SK-N-SH (cell line): ENCODE results near the gene TCEA2. TPM values are rescaled to one million over a fixed set of nuclear protein-coding genes. Genes with fewer than 3 reads are reported as not detected.
A peak's percentile ranks its signal among the peaks of the same experiment; 100 is the strongest.

Source experiments
- CTCF ChIA-PET: fragments of 300-600, 350-600 bp; formaldehyde crosslinking; extraction: SDS; loops from one replicate; lab custom pipeline; 2021; lab: Yijun Ruan, JAX
- POLR2A ChIA-PET: fragments of 350-600 bp; sonication (Branson Sonifier 250); formaldehyde crosslinking; extraction: SDS; loops from one replicate; lab custom pipeline; 2020; ENCODE audit warnings: antibody characterized with exemption, inconsistent platforms; lab: Yijun Ruan, JAX
- DNase-seq: peaks from one replicate; pipeline ENCODE4 v3.0.0; 2012
- H2AFZ ChIP-seq: fragments of 200-600 bp; sonication (generic); 2 replicates; pipeline ENCODE4 v1.8.1; 2016; ENCODE audit warnings: antibody characterized with exemption, mild to moderate bottlenecking, low read depth
- H3F3A ChIP-seq: fragments of 200-600 bp; sonication (generic); replicated peaks from 2 replicates; pipeline ENCODE3; 2016; ENCODE audit warnings: antibody characterized with exemption, mild to moderate bottlenecking; ENCODE audit not compliant: insufficient read depth
- H3K27ac ChIP-seq, 2 experiments: fragments of 200-500 bp in 1 of 2; fragments of 200-600 bp in 1 of 2; sonication (Bioruptor generic) in 1 of 2; sonication (generic), shearing (Covaris generic) in 1 of 2; 2 replicates each; pipeline versions ENCODE4 v1.5.1 to v1.6.1; 2014 to 2016; ENCODE audit warnings: low read depth in 2 of 2, inconsistent platforms in 1 of 2, low read length in 1 of 2, mild to moderate bottlenecking in 1 of 2, mixed read lengths in 1 of 2
- H3K27me3 ChIP-seq: fragments of 200-600 bp; sonication (generic), shearing (Covaris generic); 2 replicates; pipeline ENCODE4 v1.6.1; 2016; ENCODE audit warnings: mixed run types; ENCODE audit not compliant: insufficient read depth
- H3K36me3 ChIP-seq, 2 experiments: fragments of 200-500 bp in 1 of 2; fragments of 200-600 bp in 1 of 2; sonication (Bioruptor generic) in 1 of 2; sonication (generic) in 1 of 2; replicated peaks in 1 of 2; 2 replicates each; pipeline versions ENCODE3 to v1.5.1; 2014 to 2016; ENCODE audit warnings: low read length in 1 of 2, mild to moderate bottlenecking in 1 of 2; ENCODE audit not compliant: insufficient read depth in 2 of 2, control insufficient read depth in 1 of 2
- H3K4me1 ChIP-seq, 2 experiments: fragments of 200-500 bp in 1 of 2; fragments of 200-600 bp in 1 of 2; sonication (Bioruptor generic) in 1 of 2; sonication (generic), shearing (Covaris generic) in 1 of 2; 2 replicates each; pipeline versions ENCODE4 v1.5.1 to v1.6.1; 2014 to 2016; ENCODE audit warnings: low read depth in 1 of 2, low read length in 1 of 2, mixed run types in 1 of 2; ENCODE audit not compliant: insufficient read depth in 2 of 2, control insufficient read depth in 1 of 2
- H3K4me2 ChIP-seq: fragments of 200-600 bp; sonication (generic), shearing (Covaris generic); 2 replicates; pipeline ENCODE4 v1.6.1; 2017; ENCODE audit warnings: mixed run types
- H3K4me3 ChIP-seq, 2 experiments: fragments of 200-500 bp in 1 of 2; fragments of 200-600 bp in 1 of 2; sonication (Bioruptor generic) in 1 of 2; sonication (generic), shearing (Covaris generic) in 1 of 2; 2 replicates each; pipeline versions ENCODE4 v1.5.1 to v1.8.1; 2014 to 2016; ENCODE audit warnings: low read depth in 2 of 2, inconsistent platforms in 1 of 2, low read length in 1 of 2, mild to moderate bottlenecking in 1 of 2, mixed read lengths in 1 of 2, moderate library complexity in 1 of 2
- H3K79me2 ChIP-seq: fragments of 200-600 bp; sonication (generic); 2 replicates; pipeline ENCODE4 v1.8.1; 2017; ENCODE audit warnings: mild to moderate bottlenecking; ENCODE audit not compliant: insufficient read depth
- H3K9ac ChIP-seq: fragments of 200-600 bp; sonication (generic); 2 replicates; pipeline ENCODE4 v1.6.1; 2017; ENCODE audit warnings: mixed run types
- H3K9me2 ChIP-seq: fragments of 200-600 bp; sonication (generic); 2 replicates; pipeline ENCODE4 v1.6.1; 2017; ENCODE audit warnings: mixed run types
- H3K9me3 ChIP-seq: fragments of 200-600 bp; sonication (generic); 2 replicates; pipeline ENCODE4 v1.6.1; 2017; ENCODE audit warnings: mixed run types, mild to moderate bottlenecking, moderate library complexity
- H4K20me1 ChIP-seq: fragments of 200-600 bp; sonication (generic); 2 replicates; pipeline ENCODE4 v1.6.1; 2017; ENCODE audit warnings: mild to moderate bottlenecking, mixed run types; ENCODE audit not compliant: insufficient read depth
- EZH2phosphoT487 ChIP-seq: fragments of 200-600 bp; sonication (generic); IDR thresholded peaks from 2 replicates; pipeline ENCODE4 v1.6.1; 2017; ENCODE audit warnings: low read depth, mixed run types, mild to moderate bottlenecking, antibody characterized with exemption, moderate library complexity, borderline replicate concordance
- FOXJ3 ChIP-seq: sonication (generic); formaldehyde crosslinking; IDR thresholded peaks from 2 replicates; pipeline ENCODE4 v1.5.1; 2020; ENCODE audit warnings: mild to moderate bottlenecking, missing genetic modification reagents
- GABPA ChIP-seq: IDR thresholded peaks from 2 replicates; pipeline ENCODE4 v1.4.0; 2012; ENCODE audit warnings: low read depth, mild to moderate bottlenecking
- GATA2 ChIP-seq: sonication (generic); formaldehyde crosslinking; IDR thresholded peaks from 2 replicates; pipeline ENCODE4 v1.5.0; 2020; ENCODE audit warnings: mild to moderate bottlenecking, missing genetic modification reagents
- JUND ChIP-seq: IDR thresholded peaks from 2 replicates; pipeline ENCODE4 v1.4.0; 2012
- MEF2A ChIP-seq: IDR thresholded peaks from 2 replicates; pipeline ENCODE4 v1.4.0; 2012; ENCODE audit warnings: low read depth, borderline replicate concordance
- NRF1 ChIP-seq: IDR thresholded peaks from 2 replicates; pipeline ENCODE4 v1.6.1; 2012; ENCODE audit warnings: low read depth, mild to moderate bottlenecking, low read length
- POLR2AphosphoS5 ChIP-seq: IDR thresholded peaks from 2 replicates; pipeline ENCODE4 v1.6.1; 2012; ENCODE audit warnings: low read depth, low read length
- RFX5 ChIP-seq: IDR thresholded peaks from 2 replicates; pipeline ENCODE4 v1.6.1; 2012; ENCODE audit warnings: mild to moderate bottlenecking, improper control_type of control experiment, low read length
- SIN3A ChIP-seq: IDR thresholded peaks from 2 replicates; pipeline ENCODE4 v1.6.1; 2012; ENCODE audit warnings: low read depth, mild to moderate bottlenecking, low read length, moderate library complexity, borderline replicate concordance
- SMC3 ChIP-seq: IDR thresholded peaks from 2 replicates; pipeline ENCODE4 v1.6.1; 2012; ENCODE audit warnings: low read depth, low read length, improper control_type of control experiment
- TAF1 ChIP-seq: IDR thresholded peaks from 2 replicates; pipeline ENCODE4 v1.6.1; 2012; ENCODE audit warnings: low read depth, mild to moderate bottlenecking, low read length, moderate library complexity, borderline replicate concordance
- TEAD4 ChIP-seq: IDR thresholded peaks from 2 replicates; pipeline ENCODE4 v1.4.0; 2012; ENCODE audit warnings: mild to moderate bottlenecking, borderline replicate concordance; ENCODE audit not compliant: insufficient read depth
- YY1 ChIP-seq: IDR thresholded peaks from 2 replicates; pipeline ENCODE4 v1.4.0; 2012; ENCODE audit warnings: low read depth, mild to moderate bottlenecking
- WGBS: methylation state at CpG from one replicate; pipeline ENCODE4 v1.1.6; 2017; ENCODE audit warnings: low lambda C conversion rate; 5-methylcytosine and 5-hydroxymethylcytosine counted together
- polyA plus RNA-seq, 3 experiments: library from polyadenylated mRNA; depleted of rRNA; stranded (reverse); fragments of >200 nt; gene quantifications; 2 replicates each; pipeline ENCODE4 v1.2.3, GENCODE V29; 2012
- TF ChIP-seq, protein P1 (sequence below): fragments of 150-350 bp; IDR thresholded peaks from 2 replicates; pipeline ENCODE4 v1.6.1; 2016; ENCODE audit warnings: mild to moderate bottlenecking, low read depth, low read length

The TCEA2 gene
- polyA plus RNA-seq, 1 of the 3 experiments (the other 2 are of a cell fraction), result 98.9 TPM

DNA sequence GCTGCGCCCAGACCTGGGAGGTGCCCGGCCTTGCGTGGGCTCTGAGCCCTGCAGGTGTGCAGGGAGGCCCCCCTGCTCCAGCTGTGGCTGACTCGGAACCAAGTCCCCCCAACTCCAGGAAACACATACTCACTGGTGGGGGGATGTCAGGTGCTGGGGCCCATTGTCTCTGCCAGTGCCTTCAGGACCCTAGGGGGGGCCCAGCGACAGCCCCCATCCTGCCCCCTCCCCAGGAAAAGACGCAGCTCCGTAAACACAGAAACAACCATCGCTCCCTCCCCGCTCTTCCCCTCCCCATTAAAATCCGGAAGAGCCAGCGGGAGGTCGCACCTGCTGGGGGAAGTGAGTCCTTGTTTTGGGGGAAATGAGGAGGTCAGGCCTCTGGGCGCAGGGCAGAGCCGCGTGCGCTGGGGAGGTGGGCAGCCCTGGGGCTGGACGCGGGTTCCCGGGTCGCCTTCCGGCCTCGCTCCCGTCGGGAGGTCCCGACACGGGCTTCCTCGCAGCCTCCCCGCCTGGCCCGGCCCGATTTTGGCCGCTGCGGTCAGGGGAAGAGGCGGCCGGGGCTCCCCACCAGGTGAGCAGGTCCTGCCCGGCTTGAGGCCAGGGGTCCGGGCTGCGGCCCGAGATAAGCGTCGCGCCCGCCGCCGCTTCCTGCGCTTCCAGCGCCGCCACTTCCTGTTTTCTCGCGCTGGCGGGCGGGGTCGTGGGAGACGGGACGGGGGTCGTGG is 20.8 kb upstream of the TCEA2 start:
- 0 out of 2 replicates have a peak overlapping the region, but pooled peaks have one; percentile 59 for H2AFZ ChIP-seq
- no peak overlapping the region for H3K9ac ChIP-seq
- H3K4me1 ChIP-seq, result peaks cover 0 to 13% of the 10 kb centered on the region in 2 experiments; a peak in 1 of 4 replicates
- H3K4me3 ChIP-seq, result peak overlapping the region in 1 of 2 experiments; percentile 47; a peak in 2 of 4 replicates
- H3K27me3 ChIP-seq, result peaks cover 14% of the 10 kb centered on the region
- 19% methylated on average over 20 of the region's 55 CpGs for WGBS
- CTCF ChIA-PET, result interaction anchor here (0.9 to 7.7 kb wide), 3 partner anchors 11 to 78 kb away, joined by 4 to 52 read pairs (median 10); no protein-coding TSS in a partner anchor
- peak overlapping the region; percentile 59; the same call in 1 of the 2 replicates for H3K4me2 ChIP-seq
- no peak for DNase-seq
- H3K36me3 ChIP-seq, result no peaks in the 10 kb centered on the region
- no peaks in the 10 kb centered on the region for H3K9me2 ChIP-seq
- TF ChIP-seq GATA2 (CRISPR knock-in tag), result no peak
- peak; percentile 32; the same call in 1 of the 2 replicates for TF ChIP-seq GABPA
- no peaks in the 10 kb centered on the region for H4K20me1 ChIP-seq
- POLR2A ChIA-PET, result no interaction called here
- no peaks in the 10 kb centered on the region for H3K9me3 ChIP-seq
- H3K79me2 ChIP-seq, result no peaks in the 10 kb centered on the region
- H3K27ac ChIP-seq, result no peak overlapping the region
- H3F3A ChIP-seq, result peaks cover 10% of the 10 kb centered on the region

DNA sequence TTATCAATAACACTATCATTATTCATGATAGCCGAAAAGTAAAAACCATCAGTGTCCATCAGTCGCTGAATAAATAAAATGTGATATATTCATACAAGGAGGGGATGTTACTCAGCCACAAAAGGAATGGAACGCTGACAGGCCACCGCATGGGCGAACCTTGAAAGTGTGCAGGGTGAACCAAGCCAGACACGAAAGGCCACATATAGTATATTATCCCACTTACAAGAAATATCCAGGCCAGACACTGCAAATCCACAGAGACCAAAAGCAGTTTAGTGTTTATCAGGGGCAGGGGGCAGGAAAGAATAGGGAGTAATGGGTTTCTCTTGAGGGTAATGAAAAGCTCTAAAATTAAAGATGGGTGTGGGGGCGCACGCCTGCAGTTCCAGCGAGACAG is 19.2 kb upstream of the TCEA2 start:
- Histone ChIP-seq H2AFZ (no peak overlapping the region), H3K4me2 (no peak overlapping the region), H3K9me3 (no peaks in the 10 kb centered on the region), H3K4me1 (peaks cover 0 to 13% of the 10 kb centered on the region in 2 experiments; a peak in 1 of 4 replicates), H4K20me1 (no peaks in the 10 kb centered on the region)
- POLR2A ChIA-PET, result interaction anchor here (1.0 kb wide), 1 partner anchor 19 kb away, joined by 4 read pairs; the partner anchor contains the start of gene TCEA2
- TF ChIP-seq YY1, result no peak
- TF ChIP-seq JUND, result no peak
- TF ChIP-seq NRF1, result no peak
- TF ChIP-seq FOXJ3, result no peak
- no peak for TF ChIP-seq RFX5
- TF ChIP-seq, all 33 proteins: peak for 0
- H3K9ac ChIP-seq, result no peak overlapping the region
- DNase-seq, result no peak
- CTCF ChIA-PET, result interaction anchor here (0.6 to 3.5 kb wide), 5 partner anchors 14 to 70 kb away, joined by 3 to 15 read pairs (median 4); partner anchors contain the start of genes PRPF6 and TCEA2
- no peak overlapping the region for H3K27ac ChIP-seq
- no peaks in the 10 kb centered on the region for H3K79me2 ChIP-seq
- H3K36me3 ChIP-seq, result no peaks in the 10 kb centered on the region
- peaks cover 10% of the 10 kb centered on the region for H3F3A ChIP-seq
- H3K4me3 ChIP-seq, result no peak overlapping the region
- H3K9me2 ChIP-seq, result no peaks in the 10 kb centered on the region
- peaks cover 26% of the 10 kb centered on the region for H3K27me3 ChIP-seq
- 90% methylated on average over 9 of the region's 9 CpGs for WGBS

DNA sequence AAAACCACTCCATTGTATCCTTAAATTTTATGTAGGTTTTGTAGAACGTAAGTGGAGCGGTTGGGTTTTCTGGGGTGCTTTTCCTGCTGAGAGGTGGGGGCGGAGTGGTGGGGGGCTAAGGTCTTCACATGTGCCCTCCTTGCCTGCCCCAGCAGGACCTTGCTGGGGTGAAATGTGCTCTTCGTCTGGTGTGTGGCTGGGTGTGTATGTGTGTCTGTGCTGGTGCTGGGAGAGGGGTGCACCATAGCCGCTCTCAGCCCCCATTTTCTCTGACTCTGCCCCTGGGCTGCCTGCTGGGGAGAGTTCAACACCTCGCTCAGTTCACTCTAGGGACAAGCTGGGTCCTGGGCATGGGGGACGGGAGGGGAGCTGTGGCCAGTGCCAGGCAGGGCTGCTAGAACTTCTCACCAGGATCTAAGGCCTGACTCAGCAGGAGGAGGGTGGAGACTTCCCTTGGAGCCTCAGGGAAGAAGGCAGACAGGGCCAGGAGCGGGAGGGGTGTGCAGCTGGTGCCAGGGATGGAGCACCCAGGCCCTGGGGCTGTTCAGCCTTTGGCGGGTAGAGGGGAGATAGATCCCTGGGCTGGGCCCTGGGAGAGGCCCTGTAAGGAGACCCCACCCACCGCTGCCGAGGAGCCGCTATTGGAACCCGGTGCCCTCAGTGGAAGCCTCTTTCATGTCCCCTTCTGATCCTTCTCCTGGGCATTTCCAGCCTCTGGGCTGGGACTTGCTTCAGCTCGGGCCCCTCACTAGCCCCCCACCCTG is 18.3 kb upstream of the TCEA2 start:
- H3K27me3 ChIP-seq, result peaks cover 26% of the 10 kb centered on the region
- no peaks in the 10 kb centered on the region for H4K20me1 ChIP-seq
- no peak overlapping the region for H3K27ac ChIP-seq
- TF ChIP-seq, protein P1, sequence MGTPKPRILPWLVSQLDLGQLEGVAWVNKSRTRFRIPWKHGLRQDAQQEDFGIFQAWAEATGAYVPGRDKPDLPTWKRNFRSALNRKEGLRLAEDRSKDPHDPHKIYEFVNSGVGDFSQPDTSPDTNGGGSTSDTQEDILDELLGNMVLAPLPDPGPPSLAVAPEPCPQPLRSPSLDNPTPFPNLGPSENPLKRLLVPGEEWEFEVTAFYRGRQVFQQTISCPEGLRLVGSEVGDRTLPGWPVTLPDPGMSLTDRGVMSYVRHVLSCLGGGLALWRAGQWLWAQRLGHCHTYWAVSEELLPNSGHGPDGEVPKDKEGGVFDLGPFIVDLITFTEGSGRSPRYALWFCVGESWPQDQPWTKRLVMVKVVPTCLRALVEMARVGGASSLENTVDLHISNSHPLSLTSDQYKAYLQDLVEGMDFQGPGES, result no peak
- no peak for TF ChIP-seq SMC3
- TF ChIP-seq JUND, result no peak
- no peak for TF ChIP-seq TEAD4
- TF ChIP-seq RFX5, result no peak
- TF ChIP-seq TAF1, result no peak
- no peak for TF ChIP-seq SIN3A
- TF ChIP-seq MEF2A, result no peak
- TF ChIP-seq POLR2AphosphoS5, result no peak
- no peak for TF ChIP-seq EZH2phosphoT487
- TF ChIP-seq, all 33 proteins: peak for 0
- Histone ChIP-seq H3K4me3 (no peak overlapping the region), H3K36me3 (no peaks in the 10 kb centered on the region), H3K4me2 (peak overlapping the region; percentile 35; the same call in 1 of the 2 replicates), H3K4me1 (peaks cover 0 to 7% of the 10 kb centered on the region in 2 experiments; a peak in 1 of 4 replicates), H3K9me3 (no peaks in the 10 kb centered on the region), H3K9ac (no peak overlapping the region), H3K79me2 (no peaks in the 10 kb centered on the region), H2AFZ (no peak overlapping the region), H3K9me2 (no peaks in the 10 kb centered on the region), H3F3A (peaks cover 10% of the 10 kb centered on the region)
- CTCF ChIA-PET, result interaction anchor here (1.5 to 3.5 kb wide), 4 partner anchors 13 to 71 kb away, joined by 3 to 15 read pairs (median 6); partner anchors contain the start of genes OPRL1 and TCEA2
- WGBS, result 47% methylated on average over 9 of the region's 14 CpGs
- POLR2A ChIA-PET, result no interaction called here
- no peak for DNase-seq
